Measurements from ENCODE around the gene SMARCC1.
"Not testable (repeated sequence)": the region's sequence is repeated elsewhere in the genome, so short reads cannot be mapped to it uniquely, and the experiment has no call there.

DNA sequence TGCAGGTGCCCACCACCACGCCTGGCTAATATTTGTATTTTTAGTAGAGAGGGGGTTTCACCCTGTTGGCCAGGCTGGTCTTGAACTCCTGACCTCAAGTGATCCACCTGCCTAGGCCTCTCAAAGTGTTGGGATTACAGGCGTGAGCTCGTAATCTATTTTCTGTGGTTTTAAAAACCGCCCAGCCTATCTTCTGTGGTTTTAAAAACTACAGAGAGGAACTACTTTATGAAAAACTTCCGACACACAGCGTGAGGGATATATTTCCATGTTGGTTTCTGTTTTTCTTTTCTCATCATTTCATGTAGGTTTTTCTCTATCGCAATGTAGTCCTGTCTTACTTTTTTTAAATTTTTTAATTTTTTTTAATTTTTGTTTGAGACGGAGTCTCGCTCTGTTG, 47.8 kb upstream of the SMARCC1 start:
- TF ChIP-seq, protein P1, sequence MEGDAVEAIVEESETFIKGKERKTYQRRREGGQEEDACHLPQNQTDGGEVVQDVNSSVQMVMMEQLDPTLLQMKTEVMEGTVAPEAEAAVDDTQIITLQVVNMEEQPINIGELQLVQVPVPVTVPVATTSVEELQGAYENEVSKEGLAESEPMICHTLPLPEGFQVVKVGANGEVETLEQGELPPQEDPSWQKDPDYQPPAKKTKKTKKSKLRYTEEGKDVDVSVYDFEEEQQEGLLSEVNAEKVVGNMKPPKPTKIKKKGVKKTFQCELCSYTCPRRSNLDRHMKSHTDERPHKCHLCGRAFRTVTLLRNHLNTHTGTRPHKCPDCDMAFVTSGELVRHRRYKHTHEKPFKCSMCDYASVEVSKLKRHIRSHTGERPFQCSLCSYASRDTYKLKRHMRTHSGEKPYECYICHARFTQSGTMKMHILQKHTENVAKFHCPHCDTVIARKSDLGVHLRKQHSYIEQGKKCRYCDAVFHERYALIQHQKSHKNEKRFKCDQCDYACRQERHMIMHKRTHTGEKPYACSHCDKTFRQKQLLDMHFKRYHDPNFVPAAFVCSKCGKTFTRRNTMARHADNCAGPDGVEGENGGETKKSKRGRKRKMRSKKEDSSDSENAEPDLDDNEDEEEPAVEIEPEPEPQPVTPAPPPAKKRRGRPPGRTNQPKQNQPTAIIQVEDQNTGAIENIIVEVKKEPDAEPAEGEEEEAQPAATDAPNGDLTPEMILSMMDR (IDR thresholded peaks at IDR 0.05), result not testable (repeated sequence)
- TF ChIP-seq POLR2A (IDR thresholded peaks at IDR 0.05), result not testable (repeated sequence)
